NCI-H1105 (cell line): Measurements from ENCODE around the gene NEURL4.

ENCODE experiments used
- DNase-seq: peaks from one replicate; lab custom pipeline; 2025; lab: John Stamatoyannopoulos, UW

NEURL4 gene

DNA sequence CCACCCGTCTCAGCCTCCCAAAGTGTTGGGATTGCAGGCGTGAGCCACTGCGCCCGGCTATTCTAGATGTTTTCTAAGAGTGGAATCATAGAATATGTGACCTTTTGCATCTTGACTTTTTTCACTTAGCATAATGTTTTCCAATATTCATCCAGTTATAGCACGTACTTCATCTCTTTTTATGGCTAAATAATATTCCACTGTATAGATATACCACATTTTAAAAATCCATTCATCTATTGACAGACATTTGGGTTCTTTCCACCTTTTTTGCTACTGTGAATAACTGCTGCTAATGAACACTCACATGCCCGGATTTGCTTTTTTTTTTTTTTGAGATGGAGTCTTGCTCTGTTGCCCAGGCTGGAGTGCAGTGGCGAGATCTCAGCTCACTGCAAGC, 25.0 kb downstream of the NEURL4 start:
- DNase-seq, result no peak

GRCh38 chr17:7296189-7296861, 32.8 kb downstream of the NEURL4 start:
- peak; percentile 93 for DNase-seq

DNA sequence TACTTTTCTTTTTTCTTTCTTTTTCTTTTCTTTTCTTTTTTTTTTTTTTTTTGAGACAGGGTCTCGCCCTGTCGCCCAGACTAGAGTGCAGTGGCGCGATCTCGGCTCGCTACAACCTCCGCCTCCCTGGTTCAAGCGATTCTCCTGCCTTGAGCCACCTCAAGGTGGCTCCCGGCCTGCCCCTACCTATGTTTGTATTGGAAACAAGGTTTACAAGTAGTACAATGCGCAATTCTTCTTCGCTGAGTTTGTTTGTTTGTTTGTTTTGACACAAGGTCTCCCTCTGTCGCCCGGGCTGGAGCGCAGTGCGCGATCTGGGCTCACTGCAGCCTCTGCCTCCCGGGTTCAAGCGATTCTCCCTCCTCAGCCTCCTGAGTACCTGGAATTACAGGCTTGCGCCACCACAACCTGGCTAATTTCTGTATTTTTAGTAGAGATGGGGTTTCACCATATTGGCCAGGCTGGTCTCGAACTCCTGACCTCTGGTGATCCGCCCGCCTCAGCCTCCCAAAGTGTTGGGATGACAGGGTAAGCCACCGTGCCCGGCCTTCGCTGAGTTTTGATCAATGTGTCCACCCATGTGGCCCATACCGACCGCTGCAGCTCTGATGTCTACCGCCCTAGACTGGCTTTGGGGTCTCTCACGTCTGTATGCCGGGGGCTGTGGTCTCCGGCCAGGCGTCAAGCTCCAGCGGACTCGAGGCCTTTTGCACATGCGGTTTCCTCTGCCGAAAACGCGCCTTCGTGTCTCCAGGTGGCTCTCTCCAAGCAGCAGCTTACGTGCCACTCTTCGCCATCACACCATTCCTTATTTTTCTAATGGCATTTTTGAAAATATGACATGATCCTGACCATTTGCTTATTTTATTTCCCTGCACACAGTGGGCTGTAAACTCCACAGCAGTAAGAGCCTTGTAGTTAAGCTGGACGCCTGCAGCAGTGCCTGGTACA, 33.6 kb downstream of the NEURL4 start:
- DNase-seq, result no peak

DNA sequence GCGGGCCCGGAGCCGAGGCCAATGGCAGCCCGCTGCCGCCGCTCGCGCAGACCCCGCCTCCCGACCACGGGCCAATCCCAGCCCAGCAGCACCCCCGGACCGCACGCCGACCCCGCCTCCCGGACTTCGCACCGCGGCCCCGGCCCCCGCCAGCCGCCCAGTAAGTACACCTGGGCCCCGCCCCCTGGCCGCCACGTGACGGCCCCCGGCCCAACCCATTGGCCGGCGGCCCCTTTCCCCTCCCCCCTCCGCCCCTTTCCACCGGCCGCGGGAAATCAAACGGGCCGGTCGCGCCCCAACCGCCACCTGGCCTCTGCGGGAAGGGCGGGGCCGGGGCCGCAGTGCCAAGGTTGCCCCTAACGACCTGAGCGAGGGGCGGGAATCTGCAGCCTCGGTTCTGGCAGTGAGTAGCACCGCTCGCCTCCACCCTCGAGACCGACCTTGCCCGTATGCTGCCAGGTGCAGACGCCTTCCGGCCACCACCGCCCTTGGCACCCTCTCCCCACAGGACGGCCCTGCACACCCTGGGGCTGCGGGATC, 34.5 kb downstream of the NEURL4 start, which contains the start of gene YBX2:
Gene YBX2 (minus strand): TSS at position 26 of the 540 bp plus-strand sequence. CDS start 139 bp downstream, outside the sequence.
- DNase-seq, result peak; percentile 93

DNA sequence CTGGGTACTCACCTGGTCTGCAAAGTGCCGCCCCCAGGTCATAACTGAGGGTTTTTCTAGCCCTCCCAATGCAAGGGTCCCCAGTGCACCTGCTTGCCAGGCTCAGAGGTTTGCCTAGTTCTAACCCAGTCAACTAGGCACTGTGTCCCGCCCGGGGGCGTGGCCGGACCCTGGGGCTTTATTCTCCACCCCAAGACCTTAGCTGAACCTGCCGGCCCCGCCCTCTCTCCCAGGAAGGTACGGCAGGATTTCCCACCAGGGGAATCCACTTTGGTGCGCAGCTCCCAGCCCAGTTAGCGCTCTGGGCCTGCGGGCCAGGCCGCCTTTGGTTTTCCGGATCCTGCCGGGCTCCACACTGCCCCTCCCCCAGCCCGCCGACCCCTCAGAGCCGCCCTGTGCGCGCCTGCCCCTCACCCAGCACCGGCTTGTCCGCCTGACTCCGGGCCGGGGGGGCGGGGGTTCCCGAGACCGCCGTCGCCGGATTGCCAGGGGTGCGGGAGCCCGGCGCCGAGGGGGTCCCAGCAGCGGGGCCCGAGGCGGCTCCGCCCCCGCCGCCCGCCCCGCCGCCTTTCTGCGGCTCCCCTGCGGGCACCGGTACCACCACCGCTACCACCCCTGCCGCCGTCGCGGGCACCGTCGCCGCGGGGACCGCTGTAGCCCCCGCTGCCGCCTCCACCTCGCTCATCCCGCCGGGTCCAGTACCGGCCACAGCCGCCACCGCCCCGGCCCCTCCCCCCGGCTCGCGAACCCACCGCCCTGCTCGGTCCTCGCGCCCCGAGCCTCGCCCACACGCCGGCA, 35.1 kb downstream of the NEURL4 start:
- DNase-seq, result peak; percentile 63

- DNase-seq, result no peak
These were observed 36.0 kb downstream of the NEURL4 start for GRCh38 chr17:7293159-7293558.

- no peak for DNase-seq
These were observed 36.4 kb downstream of the NEURL4 start for GRCh38 chr17:7292729-7293128.

DNA sequence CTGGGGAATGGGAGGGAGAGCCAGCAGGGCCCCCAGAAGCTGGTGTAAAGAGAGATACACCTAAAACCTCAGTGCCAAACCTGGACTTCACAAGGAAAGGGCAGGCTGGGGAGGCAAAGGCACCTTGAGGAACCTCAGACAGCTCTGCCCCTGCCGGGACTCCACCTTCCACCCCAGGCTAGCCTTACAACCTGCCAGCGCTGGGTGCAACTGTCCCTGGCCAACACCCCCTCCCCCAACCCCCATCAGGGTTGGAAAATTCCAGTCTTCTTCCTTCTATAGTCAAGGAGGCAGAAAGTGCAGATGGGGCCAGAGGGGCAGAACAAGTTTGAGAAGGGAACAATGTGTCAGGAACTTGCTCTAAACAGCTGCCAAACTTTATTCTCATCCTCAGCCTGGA, 36.9 kb downstream of the NEURL4 start:
- DNase-seq, result no peak

DNA sequence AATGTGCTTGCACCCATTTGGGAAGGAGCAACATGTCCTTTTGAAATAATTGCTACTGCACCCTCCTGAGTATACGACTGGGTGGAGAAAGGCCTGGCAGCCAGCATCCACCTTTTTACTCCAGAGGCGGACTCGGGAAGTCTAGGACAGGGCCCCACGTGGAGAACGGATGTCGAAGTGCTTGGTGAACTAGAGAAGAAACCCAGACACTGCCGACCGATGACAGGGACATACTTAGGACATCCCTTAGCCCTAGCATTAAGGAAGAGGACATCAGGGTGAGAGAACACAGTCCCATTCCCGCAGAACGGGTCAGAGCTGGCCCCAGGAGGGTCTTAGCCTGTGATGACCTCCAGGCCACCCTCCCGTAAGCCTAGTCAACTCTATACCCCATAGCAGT, 38.5 kb downstream of the NEURL4 start:
- no peak for DNase-seq

- DNase-seq, result no peak
These were observed 39.0 kb downstream of the NEURL4 start for GRCh38 chr17:7290166-7290565.

DNA sequence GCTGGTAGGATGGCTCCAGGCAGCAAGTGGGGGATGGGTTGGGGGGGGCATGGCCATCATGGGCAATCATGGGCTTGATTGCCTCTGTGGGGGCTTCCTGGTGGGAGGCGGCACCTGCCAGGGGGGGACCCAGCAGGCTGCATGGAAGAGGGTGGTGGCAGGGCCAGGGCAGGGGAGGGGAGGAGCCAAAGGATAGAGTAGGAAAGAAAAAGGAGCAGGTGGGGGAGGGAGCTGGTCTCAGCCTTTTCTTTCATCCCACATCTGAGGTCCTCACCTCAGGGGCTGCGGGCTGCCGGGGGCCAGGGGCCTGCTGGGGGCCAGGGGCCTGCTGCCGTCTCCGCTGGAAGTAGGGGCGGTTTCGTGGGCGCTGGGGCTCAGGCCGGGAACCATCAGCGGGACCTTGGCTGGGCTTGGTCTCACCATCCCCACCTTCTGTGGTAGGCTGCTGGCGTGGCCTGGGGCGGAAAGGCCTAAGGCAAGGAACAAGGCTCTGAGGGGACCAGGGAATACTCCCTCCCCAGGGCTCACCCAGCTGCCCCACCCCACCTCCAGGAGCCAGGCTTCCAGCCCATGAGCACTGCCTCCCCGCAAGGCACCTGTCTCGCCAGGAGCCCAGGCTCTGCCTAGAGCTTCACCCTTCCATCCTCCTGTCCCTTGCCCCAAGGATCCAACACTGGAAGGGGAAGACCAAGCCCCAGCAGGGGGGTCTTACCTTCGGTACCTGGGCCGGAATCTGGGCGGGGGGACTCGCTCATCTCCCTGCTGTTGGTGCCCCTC, 39.7 kb downstream of the NEURL4 start:
- DNase-seq, result no peak

DNA sequence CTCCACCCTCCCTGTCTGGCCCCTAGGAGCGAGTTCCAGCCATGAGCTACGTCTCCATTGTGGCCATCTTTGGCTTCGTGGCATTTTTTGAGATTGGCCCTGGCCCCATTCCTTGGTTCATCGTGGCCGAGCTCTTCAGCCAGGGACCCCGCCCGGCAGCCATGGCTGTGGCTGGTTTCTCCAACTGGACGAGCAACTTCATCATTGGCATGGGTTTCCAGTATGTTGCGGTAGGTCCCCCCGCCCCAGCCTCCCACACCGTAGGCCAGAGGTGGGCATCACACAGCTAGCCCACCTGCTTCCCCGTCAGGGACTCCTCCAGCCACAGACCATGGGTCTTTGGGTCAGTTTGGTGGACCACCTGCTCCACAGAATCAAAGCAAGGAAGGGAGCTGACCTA, 43.5 kb downstream of the NEURL4 start:
- no peak for DNase-seq

- no peak for DNase-seq
These were observed 44.2 kb downstream of the NEURL4 start for GRCh38 chr17:7284911-7285310.

GRCh38 chr17:7283471-7284216, 45.5 kb downstream of the NEURL4 start:
- DNase-seq, result no peak

- DNase-seq, result no peak
These were observed 46.3 kb downstream of the NEURL4 start for GRCh38 chr17:7282752-7283321.

GRCh38 chr17:7281953-7282751, 47.0 kb downstream of the NEURL4 start:
- DNase-seq, result peak; percentile 35

DNA sequence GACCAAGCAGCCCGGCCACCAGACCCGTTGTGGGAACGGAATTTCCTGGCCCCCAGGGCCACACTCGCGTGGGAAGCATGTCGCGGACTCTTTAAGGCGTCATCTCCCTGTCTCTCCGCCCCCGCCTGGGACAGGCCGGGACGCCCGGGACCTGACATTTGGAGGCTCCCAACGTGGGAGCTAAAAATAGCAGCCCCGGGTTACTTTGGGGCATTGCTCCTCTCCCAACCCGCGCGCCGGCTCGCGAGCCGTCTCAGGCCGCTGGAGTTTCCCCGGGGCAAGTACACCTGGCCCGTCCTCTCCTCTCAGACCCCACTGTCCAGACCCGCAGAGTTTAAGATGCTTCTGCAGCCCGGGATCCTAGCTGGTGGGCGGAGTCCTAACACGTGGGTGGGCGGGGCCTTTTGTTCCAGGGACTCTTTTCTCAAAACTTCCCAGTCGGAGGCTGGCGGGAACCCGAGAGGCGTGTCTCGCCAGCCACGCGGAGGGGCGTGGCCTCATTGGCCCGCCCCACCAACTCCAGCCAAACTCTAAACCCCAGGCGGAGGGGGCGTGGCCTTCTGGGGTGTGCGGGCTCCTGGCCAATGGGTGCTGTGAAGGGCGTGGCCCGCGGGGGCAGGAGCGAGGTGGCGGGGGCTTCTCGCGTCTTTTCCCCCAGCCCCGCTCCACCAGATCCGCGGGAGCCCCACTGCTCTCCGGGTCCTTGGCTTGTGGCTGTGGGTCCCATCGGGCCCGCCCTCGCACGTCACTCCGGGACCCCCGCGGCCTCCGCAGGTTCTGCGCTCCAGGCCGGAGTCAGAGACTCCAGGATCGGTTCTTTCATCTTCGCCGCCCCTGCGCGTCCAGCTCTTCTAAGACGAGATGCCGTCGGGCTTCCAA, 47.8 kb downstream of the NEURL4 start, which contains the start of gene SLC2A4:
Gene SLC2A4 (plus strand): TSS at position 645 of the 879 bp plus-strand sequence. CDS start 217 bp downstream, at position 862.
- DNase-seq, result peak; percentile 97

- DNase-seq, result peak; percentile 89
These were observed 48.5 kb downstream of the NEURL4 start for GRCh38 chr17:7280519-7281073.
